ENCODE results near the gene KERA. TPM values are rescaled to one million over a fixed set of nuclear protein-coding genes. Genes with fewer than 3 reads are reported as not detected.
A peak's percentile ranks its signal among the peaks of the same experiment; 100 is the strongest.

The KERA gene
- total RNA-seq, 1 experiment from 2014 or later: not detected

GRCh38 chr12:91077228-91077954, 19.6 kb upstream of the KERA start:
- DNase-seq (ENCODE audit: low read depth, low spot score): no peak
- in situ Hi-C loops (cut with HindIII; ENCODE audit: low pct_unique_long_range_greater_than_20kb, low sequenced_read_pairs): no loop called here

- no peak for DNase-seq (ENCODE audit: low read depth, low spot score)
- in situ Hi-C loops (cut with HindIII; ENCODE audit: low pct_unique_long_range_greater_than_20kb, low sequenced_read_pairs): no loop called here
Observed at GRCh38 chr12:91074851-91075250, 17.0 kb upstream of the KERA start.

DNA sequence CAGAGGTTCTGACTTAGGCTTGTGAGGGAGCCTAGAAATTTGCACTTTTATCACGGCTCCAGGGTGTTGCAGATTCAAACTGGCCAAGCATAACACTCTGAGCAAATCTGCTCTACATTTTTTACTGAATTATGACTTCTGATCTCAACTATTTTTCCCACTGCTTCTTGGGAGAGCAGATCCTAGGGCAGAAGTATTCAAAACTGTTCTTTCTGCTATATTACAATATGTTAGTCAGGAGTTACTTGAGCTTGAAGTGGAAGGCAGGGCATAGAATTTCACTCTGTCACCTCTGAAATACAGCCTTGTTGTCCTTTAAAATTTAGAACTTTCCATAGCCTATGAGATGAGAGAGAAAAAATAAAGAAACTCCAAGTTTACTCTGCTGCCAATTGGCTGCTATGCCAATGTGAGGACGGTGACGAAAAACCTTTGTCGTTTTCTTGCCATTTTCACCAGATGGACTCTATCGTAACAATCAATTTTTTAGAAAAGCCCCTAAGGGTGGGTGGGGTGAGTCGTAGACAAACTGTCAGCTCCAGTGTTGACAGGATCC, 16.4 kb upstream of the KERA start:
- in situ Hi-C loops (cut with HindIII; ENCODE audit: low pct_unique_long_range_greater_than_20kb, low sequenced_read_pairs): no loop called here
- no peak for DNase-seq (ENCODE audit: low read depth, low spot score)

DNA sequence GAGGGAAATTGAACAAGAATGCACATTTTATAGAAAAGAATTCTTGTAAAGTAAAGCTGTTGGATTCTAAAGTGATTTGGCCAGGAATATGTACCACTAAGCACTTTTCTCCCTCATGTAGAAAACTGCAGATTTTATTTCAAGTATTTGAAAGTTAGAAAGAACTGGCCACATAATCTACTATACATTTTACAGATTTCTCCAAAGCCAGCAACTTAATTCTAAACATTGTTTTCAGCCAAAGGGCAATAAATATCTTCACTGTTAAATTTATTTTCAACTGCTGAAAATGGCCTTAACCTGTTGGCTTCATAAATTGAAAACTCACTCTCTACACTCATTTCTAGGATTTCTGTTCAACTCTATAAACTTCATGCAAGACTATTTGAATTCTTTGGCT, 15.6 kb upstream of the KERA start:
- no peak for DNase-seq (ENCODE audit: low read depth, low spot score)
- in situ Hi-C loops (cut with HindIII; ENCODE audit: low pct_unique_long_range_greater_than_20kb, low sequenced_read_pairs): no loop called here

DNA sequence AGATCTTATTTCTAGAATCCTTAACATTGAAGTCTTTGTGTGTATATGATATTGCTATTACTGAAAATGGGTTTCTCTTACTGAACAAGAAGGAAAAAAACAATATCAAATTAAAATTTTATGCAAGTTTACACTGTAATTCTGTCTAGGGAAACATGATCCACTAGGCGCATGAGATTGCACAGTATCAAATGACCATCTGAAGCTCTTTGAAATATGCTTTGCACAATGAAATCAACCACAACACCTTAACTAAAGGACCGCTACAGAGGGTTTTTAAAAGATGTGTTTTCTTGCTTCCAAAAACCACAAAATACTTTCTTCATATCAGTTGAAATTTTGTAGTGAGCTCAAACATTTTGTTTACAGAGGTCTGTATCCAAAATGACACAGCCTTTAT, 15.1 kb upstream of the KERA start:
- no peak for DNase-seq (ENCODE audit: low read depth, low spot score)
- in situ Hi-C loops (cut with HindIII; ENCODE audit: low pct_unique_long_range_greater_than_20kb, low sequenced_read_pairs): no loop called here

GRCh38 chr12:91070936-91071335, 13.1 kb upstream of the KERA start:
- DNase-seq (ENCODE audit: low read depth, low spot score): no peak
- in situ Hi-C loops (cut with HindIII; ENCODE audit: low pct_unique_long_range_greater_than_20kb, low sequenced_read_pairs): no loop called here

DNA sequence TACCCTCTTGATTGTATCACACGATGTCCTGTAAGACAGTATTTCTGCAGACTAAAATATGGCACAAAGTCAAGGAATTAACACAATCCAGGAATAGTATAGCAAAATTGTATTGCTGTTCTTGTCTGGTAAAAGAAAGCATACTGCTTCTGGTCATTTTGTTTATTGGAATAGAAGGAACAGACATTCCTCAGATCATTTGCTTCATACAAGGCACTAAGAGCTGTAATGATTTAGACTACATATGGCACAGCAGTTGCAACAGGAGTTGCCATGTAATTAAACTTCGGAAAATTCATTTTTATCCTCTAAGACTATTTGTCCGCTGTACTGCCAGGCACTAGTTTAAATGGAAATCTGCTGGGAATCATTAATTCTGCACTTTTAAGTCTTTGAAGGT, 7.6 kb upstream of the KERA start:
- DNase-seq (ENCODE audit: low read depth, low spot score): no peak
- in situ Hi-C loops (cut with HindIII; ENCODE audit: low pct_unique_long_range_greater_than_20kb, low sequenced_read_pairs): no loop called here

- in situ Hi-C loops (cut with HindIII; ENCODE audit: low pct_unique_long_range_greater_than_20kb, low sequenced_read_pairs): no loop called here
- no peak for DNase-seq (ENCODE audit: low read depth, low spot score)
Observed at GRCh38 chr12:91064640-91065039, 6.8 kb upstream of the KERA start.

DNA sequence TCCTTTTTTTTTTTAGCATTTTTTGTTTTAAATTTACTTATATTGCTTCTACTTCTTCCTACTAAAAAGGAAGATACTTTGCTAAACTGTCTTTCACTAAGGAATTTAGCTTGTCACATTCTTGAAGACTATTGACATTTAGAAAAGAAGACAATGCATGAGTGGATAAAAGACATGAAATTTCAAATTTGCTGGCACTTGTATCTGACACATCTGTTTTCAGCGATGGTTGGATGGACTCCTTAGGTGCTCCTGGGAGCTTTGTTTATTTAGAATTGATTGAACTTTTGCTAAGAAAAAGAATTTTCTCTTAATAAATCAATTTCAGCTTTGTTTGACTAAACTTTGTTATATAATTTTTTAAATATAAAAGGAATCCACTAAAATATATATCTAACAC, 3.3 kb upstream of the KERA start:
- in situ Hi-C loops (cut with HindIII; ENCODE audit: low pct_unique_long_range_greater_than_20kb, low sequenced_read_pairs): no loop called here
- DNase-seq (ENCODE audit: low read depth, low spot score): no peak

- in situ Hi-C loops (cut with HindIII; ENCODE audit: low pct_unique_long_range_greater_than_20kb, low sequenced_read_pairs): no loop called here
- no peak for DNase-seq (ENCODE audit: low read depth, low spot score)
Observed at GRCh38 chr12:91059211-91059610, 1.4 kb upstream of the KERA start.

- DNase-seq (ENCODE audit: low read depth, low spot score): peak; percentile 30
- in situ Hi-C loops (cut with HindIII; ENCODE audit: low pct_unique_long_range_greater_than_20kb, low sequenced_read_pairs): no loop called here
Observed at GRCh38 chr12:91058786-91059185, 962 bp upstream of the KERA start.

DNA sequence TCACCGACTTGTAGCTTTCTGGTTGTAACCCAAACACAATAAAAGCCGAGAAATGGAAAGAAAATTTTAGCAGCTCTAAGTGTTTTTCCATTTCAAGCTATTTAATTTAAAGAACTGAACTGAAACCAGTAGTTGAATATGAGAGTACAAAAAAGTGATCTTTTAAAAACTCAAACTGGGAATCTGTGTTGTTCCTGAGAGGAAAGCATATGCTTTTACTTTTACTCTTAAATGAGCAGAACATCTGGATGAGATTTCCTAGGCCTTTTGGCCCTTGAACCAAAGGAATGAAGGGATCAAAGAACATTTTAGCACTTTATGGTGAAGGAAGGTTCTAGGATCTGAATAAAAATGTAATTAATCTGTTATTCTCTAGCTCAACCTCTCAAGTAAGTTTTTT, 1.3 kb downstream of the KERA start:
- in situ Hi-C loops (cut with HindIII; ENCODE audit: low pct_unique_long_range_greater_than_20kb, low sequenced_read_pairs): no loop called here

DNA sequence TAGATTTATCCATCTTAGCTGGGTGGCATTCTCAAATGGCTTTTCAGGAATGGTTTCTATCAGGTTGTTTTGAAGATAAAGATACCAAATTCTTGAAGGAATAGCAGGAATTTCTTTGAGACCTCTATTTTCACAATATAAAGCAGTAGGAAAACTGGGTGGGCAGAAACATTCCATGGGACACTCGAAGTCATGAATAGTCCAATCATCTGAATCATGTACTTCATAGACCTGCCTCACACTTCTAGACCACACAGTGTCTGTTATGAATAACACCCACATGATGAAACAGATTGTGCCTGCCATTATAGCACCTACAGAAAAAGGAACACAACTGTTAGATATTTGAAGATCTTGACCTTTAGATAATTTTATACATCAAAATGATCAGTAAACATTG, 1.8 kb downstream of the KERA start:
- no peak for DNase-seq (ENCODE audit: low read depth, low spot score)
- in situ Hi-C loops (cut with HindIII; ENCODE audit: low pct_unique_long_range_greater_than_20kb, low sequenced_read_pairs): no loop called here

More for the DNA sequence above, 1.3 kb downstream of the KERA start:
- no peak for DNase-seq (ENCODE audit: low read depth, low spot score)

GRCh38 chr12:91053951-91054715, 3.7 kb downstream of the KERA start:
- DNase-seq (ENCODE audit: low read depth, low spot score): no peak
- in situ Hi-C loops (cut with HindIII; ENCODE audit: low pct_unique_long_range_greater_than_20kb, low sequenced_read_pairs): no loop called here

- no peak for DNase-seq (ENCODE audit: low read depth, low spot score)
- in situ Hi-C loops (cut with HindIII; ENCODE audit: low pct_unique_long_range_greater_than_20kb, low sequenced_read_pairs): no loop called here
Observed at GRCh38 chr12:91052026-91052425, 5.8 kb downstream of the KERA start.

- in situ Hi-C loops (cut with HindIII; ENCODE audit: low pct_unique_long_range_greater_than_20kb, low sequenced_read_pairs): no loop called here
- DNase-seq (ENCODE audit: low read depth, low spot score): no peak
Observed at GRCh38 chr12:91044586-91044985, 13.2 kb downstream of the KERA start.

GRCh38 chr12:91043408-91043807, 14.4 kb downstream of the KERA start:
- DNase-seq (ENCODE audit: low read depth, low spot score): no peak

DNA sequence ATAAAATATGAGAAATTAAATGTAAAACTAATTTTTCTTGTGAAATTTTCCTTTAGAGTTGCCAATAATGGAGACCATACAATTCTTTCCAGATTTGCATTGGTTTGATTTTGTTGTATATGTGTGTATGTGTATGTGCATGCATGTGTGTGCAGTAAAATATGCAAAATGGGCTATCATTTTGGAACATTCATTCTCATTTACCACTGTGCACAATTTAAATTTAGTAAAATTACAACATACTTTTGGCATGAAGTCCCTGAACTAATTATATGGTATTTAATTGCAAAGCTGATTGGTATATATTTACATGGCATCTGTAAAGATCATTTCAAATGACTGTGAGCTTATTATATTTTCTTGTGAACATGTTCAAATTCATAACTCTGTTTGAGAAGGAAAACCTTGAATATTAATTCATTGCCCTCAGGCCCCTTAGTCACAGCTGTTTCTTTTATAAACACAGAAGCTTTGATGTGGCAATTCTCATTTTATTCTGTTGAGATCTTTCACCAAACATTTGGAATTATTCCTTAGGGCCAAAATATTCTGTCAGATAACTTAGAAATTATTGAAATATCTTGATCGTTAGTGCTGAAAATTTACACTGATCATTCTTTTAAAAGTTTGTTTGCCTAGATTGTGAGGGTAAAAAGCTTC, 17.6 kb downstream of the KERA start:
- in situ Hi-C loops (cut with HindIII; ENCODE audit: low pct_unique_long_range_greater_than_20kb, low sequenced_read_pairs): no loop called here
- no peak for DNase-seq (ENCODE audit: low read depth, low spot score)

More at GRCh38 chr12:91043408-91043807, 14.4 kb downstream of the KERA start:
- in situ Hi-C loops (cut with HindIII; ENCODE audit: low pct_unique_long_range_greater_than_20kb, low sequenced_read_pairs): no loop called here

Data from SK-MEL-5 (cell line).